K562 (cell line): ENCODE data around the gene GATB. TPM values are rescaled to one million over a fixed set of nuclear protein-coding genes. Genes with fewer than 3 reads are reported as not detected.

Source experiments
- ATAC-seq: fragments of 200-7000 bp; cut with Tn5 transposase; 3 replicates; pipeline ENCODE4 v1.9.1; 2020; ENCODE audit warnings: moderate library complexity
- BruUV-seq: library from RNA; stranded (reverse); fragments of 400-500 nt; replicated peaks from 2 replicates; lab custom pipeline; 2021; lab: Mats Ljungman, UMichigan
- CTCF ChIA-PET: fragments of 300-600 bp; formaldehyde crosslinking; extraction: SDS; loops from one replicate; lab custom pipeline; 2021; ENCODE audit warnings: low intra/inter-chr PET ratio; lab: Yijun Ruan, JAX
- POLR2A ChIA-PET: fragments of 300-600, 350-650 bp; sonication (Branson Sonifier 250); formaldehyde crosslinking; extraction: SDS; loops from one replicate; lab custom pipeline; 2021; ENCODE audit warnings: antibody characterized with exemption, inconsistent platforms; lab: Yijun Ruan, JAX
- DNase-seq, 4 experiments: peaks; one replicate each; pipeline versions ENCODE4 v3.0.0 to v3.0.0-alpha.2; 2011 to 2018; ENCODE audit warnings: low spot score in 3 of 4, mixed read lengths in 3 of 4; ENCODE audit errors: extremely low read depth in 1 of 4
- FAIRE-seq: peaks from 2 replicates; lab custom pipeline; 2011; peaks lifted over from hg19 to GRCh38; lab: Jason Lieb, UNC
- H2AFZ ChIP-seq: 2 replicates; pipeline ENCODE4 v1.6.0; 2011; ENCODE audit warnings: low read depth, low read length, control low read depth, inconsistent platforms
- H3K27ac ChIP-seq: fragments of 200-600 bp; 3 replicates; pipeline ENCODE4 v1.8.0; 2011; ENCODE audit warnings: low read depth, mild to moderate bottlenecking, control low read depth, inconsistent platforms, low read length, moderate library complexity, mixed read lengths; ENCODE audit errors: extremely low read depth
- H3K27me3 ChIP-seq, 2 experiments: fragments of 300-600 bp in 1 of 2; 2 replicates in 1 of 2; 3 replicates in 1 of 2; pipeline versions ENCODE4 v1.6.0 to v1.8.0; 2011; ENCODE audit warnings: inconsistent platforms in 2 of 2, low read length in 2 of 2, mild to moderate bottlenecking in 1 of 2, mixed read lengths in 1 of 2, moderate library complexity in 1 of 2; ENCODE audit not compliant: control insufficient read depth in 2 of 2, insufficient read depth in 2 of 2
- H3K36me3 ChIP-seq: fragments of 300-600 bp; 3 replicates; pipeline ENCODE4 v1.8.0; 2011; ENCODE audit warnings: mild to moderate bottlenecking, low read length, inconsistent platforms; ENCODE audit not compliant: control insufficient read depth, insufficient read depth
- H3K4me1 ChIP-seq, 2 experiments: fragments of 200-600 bp in 1 of 2; replicated peaks in 1 of 2; 2 replicates in 1 of 2; 3 replicates in 1 of 2; pipeline versions ENCODE4 v1.5.1 to v1.8.0; 2011; ENCODE audit warnings: inconsistent platforms in 2 of 2, low read length in 2 of 2, mild to moderate bottlenecking in 1 of 2, mixed read lengths in 1 of 2, moderate library complexity in 1 of 2; ENCODE audit not compliant: control insufficient read depth in 2 of 2, insufficient read depth in 2 of 2
- H3K4me2 ChIP-seq: 2 replicates; pipeline ENCODE4 v1.6.1; 2011; ENCODE audit warnings: low read length, control low read depth, inconsistent platforms, mixed read lengths; ENCODE audit not compliant: insufficient read depth
- H3K4me3 ChIP-seq: fragments of 200-600 bp; sonication (generic), shearing (Covaris generic); 2 replicates; pipeline ENCODE4 v1.5.1; 2016; ENCODE audit warnings: control low read depth, inconsistent platforms
- H3K79me2 ChIP-seq: fragments of 200-600 bp; 3 replicates; pipeline ENCODE4 v1.8.0; 2011; ENCODE audit warnings: low read length, inconsistent platforms; ENCODE audit not compliant: control insufficient read depth, insufficient read depth
- H3K9ac ChIP-seq, 2 experiments: 2 replicates each; pipeline versions ENCODE4 v1.6.0 to v1.6.1; 2011; ENCODE audit warnings: low read depth in 2 of 2, low read length in 2 of 2, control low read depth in 1 of 2, inconsistent platforms in 1 of 2, mild to moderate bottlenecking in 1 of 2, mixed read lengths in 1 of 2; ENCODE audit not compliant: insufficient read depth in 1 of 2
- H3K9me1 ChIP-seq: one replicate; pipeline ENCODE4 v1.6.0; 2011; ENCODE audit warnings: inconsistent platforms, mild to moderate bottlenecking, low read length, moderate library complexity; ENCODE audit not compliant: control insufficient read depth, insufficient read depth
- H3K9me3 ChIP-seq: replicated peaks from 2 replicates; pipeline ENCODE4 v1.5.1; 2011; ENCODE audit warnings: low read depth, low read length, inconsistent platforms; ENCODE audit not compliant: control insufficient read depth, insufficient read depth
- H4K20me1 ChIP-seq: replicated peaks from 2 replicates; pipeline ENCODE4 v1.6.1; 2011; ENCODE audit warnings: low read length, inconsistent platforms, mixed read lengths; ENCODE audit not compliant: control insufficient read depth, insufficient read depth
- ARHGAP35 ChIP-seq: fragments of 450-650 bp; IDR thresholded peaks from 2 replicates; pipeline ENCODE4 v1.6.1; 2018; ENCODE audit not compliant: partially characterized antibody
- BRF1 ChIP-seq: IDR thresholded peaks from 3 replicates; pipeline ENCODE4 v1.6.1; 2011; ENCODE audit warnings: borderline replicate concordance, mild to moderate bottlenecking; ENCODE audit not compliant: insufficient read length; ENCODE audit errors: extremely low read depth
- CC2D1A ChIP-seq: fragments of 450-650 bp; IDR thresholded peaks from 2 replicates; pipeline ENCODE4 v1.6.1; 2017; ENCODE audit warnings: mild to moderate bottlenecking
- DPF2 ChIP-seq: fragments of 450-650 bp; IDR thresholded peaks from 2 replicates; pipeline ENCODE4 v1.6.1; 2016
- EP300 ChIP-seq: IDR thresholded peaks from 2 replicates; pipeline ENCODE4 v1.6.1; 2012; ENCODE audit warnings: low read length, improper control_type of control experiment
- GATAD2A ChIP-seq: fragments of 450-650 bp; IDR thresholded peaks from 2 replicates; pipeline ENCODE4 v1.6.1; 2017
- MBD2 ChIP-seq: sonication (generic); IDR thresholded peaks from 2 replicates; pipeline ENCODE4 v1.6.1; 2016; ENCODE audit warnings: low read depth, borderline replicate concordance
- MYBL2 ChIP-seq, 2 experiments: fragments of 450-650 bp in 1 of 2; sonication (generic) in 1 of 2; formaldehyde crosslinking in 1 of 2; IDR thresholded peaks; 2 replicates each; pipeline versions ENCODE4 v1.6.1 to v1.8.1; 2017 to 2022; ENCODE audit warnings: borderline replicate concordance in 1 of 2, inconsistent platforms in 1 of 2, low read depth in 1 of 2, mild to moderate bottlenecking in 1 of 2, missing genetic modification reagents in 1 of 2, moderate library complexity in 1 of 2
- POLR2A ChIP-seq: fragments of 450-650 bp; conservative IDR thresholded peaks from 2 replicates; pipeline ENCODE4 v1.6.1; 2016
- PTTG1 ChIP-seq: fragments of 450-650 bp; IDR thresholded peaks from 2 replicates; pipeline ENCODE4 v1.6.1; 2016; ENCODE audit warnings: low read depth, mild to moderate bottlenecking, missing genetic modification characterization, missing compliant biosample characterization
- RAD51 ChIP-seq: fragments of 450-650 bp; IDR thresholded peaks from 2 replicates; pipeline ENCODE4 v1.7.1; 2016; ENCODE audit warnings: low read depth, mild to moderate bottlenecking, borderline replicate concordance
- ZBTB17 ChIP-seq: fragments of 450-650 bp; formaldehyde crosslinking; IDR thresholded peaks from 2 replicates; pipeline ENCODE4 v1.4.0; 2020; ENCODE audit warnings: mild to moderate bottlenecking
- ZFP36 ChIP-seq: fragments of 150-350 bp; IDR thresholded peaks from 2 replicates; pipeline ENCODE4 v1.6.1; 2018; ENCODE audit warnings: low read length, low read depth; ENCODE audit not compliant: partially characterized antibody
- ZNF175 ChIP-seq: fragments of 200-800 bp; sonication (Bioruptor generic); IDR thresholded peaks from 2 replicates; pipeline ENCODE4 v1.6.1; 2016; ENCODE audit warnings: low read depth, mild to moderate bottlenecking, missing genetic modification characterization, missing compliant biosample characterization
- WGBS: fragments of 100-300 bp; shearing (Covaris generic); methylation state at CpG from one replicate; pipeline ENCODE4 v1.1.6; 2016; ENCODE audit warnings: low coverage, mixed read lengths; ENCODE audit not compliant: insufficient coverage; ENCODE audit errors: missing lambda C conversion rate; 5-methylcytosine and 5-hydroxymethylcytosine counted together
- in situ Hi-C: fragments of 300-500 bp; cut with MboI; formaldehyde crosslinking; loops from 4 replicates; pipeline ENCODE4 v1.15.0; 2018; ENCODE audit warnings: inconsistent platforms, mixed read lengths
- intact Hi-C: fragments of 100-400 bp; cut with micrococcal nuclease; formaldehyde crosslinking; loops from 2 replicates; pipeline ENCODE4 v1.14.2; 2022
- polyA plus RNA-seq, 8 experiments: library from polyadenylated mRNA; depleted of rRNA in 4 of 8; stranded (reverse) in 5 of 8; unstranded in 3 of 8; fragments of >200 nt; fragmentation: Nextera tagmentation in 2 of 8; fragmentation: Illumina TruSeq in 1 of 8; extraction: Ambion mirVana in 2 of 8; extraction: Trizol in 1 of 8; gene quantifications; 2 replicates each; pipeline versions ENCODE4 v1.2.1 to v1.2.3, GENCODE V29; 2011 to 2014; ENCODE audit warnings: inconsistent platforms in 1 of 8, missing spikeins in 1 of 8
- total RNA-seq, 7 experiments: library from RNA; depleted of rRNA in 6 of 7; stranded (reverse); fragments of >200 nt in 6 of 7; fragmentation: Illumina TruSeq in 2 of 7; extraction: Trizol in 2 of 7; gene quantifications; 2 replicates each; pipeline versions ENCODE4 v1.2.1 to v1.2.3, GENCODE V29; 2011 to 2021; ENCODE audit warnings: low replicate concordance in 1 of 7
- TF ChIP-seq, protein P1 (sequence below): fragments of 250-450 bp; sonication (Bioruptor Pico); IDR thresholded peaks from 2 replicates; pipeline ENCODE4 v1.8.0; 2022; ENCODE audit warnings: inconsistent platforms, mild to moderate bottlenecking, moderate library complexity, borderline replicate concordance
- TF ChIP-seq, protein P2 (sequence below): sonication (generic); formaldehyde crosslinking; IDR thresholded peaks from 2 replicates; pipeline ENCODE4 v1.8.1; 2023; ENCODE audit warnings: missing genetic modification reagents, mild to moderate bottlenecking, borderline replicate concordance
- TF ChIP-seq, protein P3 (sequence below): sonication (generic); formaldehyde crosslinking; IDR thresholded peaks from 2 replicates; pipeline ENCODE4 v1.5.0; 2020; ENCODE audit warnings: missing genetic modification reagents

The GATB gene
- total and polyA plus RNA-seq, 9 of the 15 experiments (the other 6 are each of a cell fraction or from before 2014, with no cell fraction given) = 15.3 to 31.8 (median 26.2) TPM

DNA sequence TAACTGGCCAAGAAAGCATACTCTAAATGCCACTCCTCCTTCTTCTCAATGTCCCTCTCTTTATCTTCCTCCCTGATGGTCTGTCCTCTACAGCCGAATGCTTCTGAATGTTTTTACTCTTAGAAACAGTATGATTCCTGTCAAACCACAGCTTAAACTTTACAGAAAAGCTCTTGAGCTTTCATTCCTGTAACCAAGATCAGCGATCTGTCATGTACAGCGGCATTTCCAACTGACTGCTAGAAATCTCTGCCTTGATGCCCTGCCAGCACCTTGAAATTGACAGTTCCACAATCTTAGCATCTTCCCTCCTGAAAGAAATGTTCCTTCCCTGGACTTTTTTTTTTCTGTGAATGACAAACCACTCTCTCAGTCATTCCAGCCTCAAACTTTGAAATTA is 11.5 kb upstream of the GATB start (continued):
- TF ChIP-seq MBD2 (no peak), ARHGAP35 (no peak), ZFP36 (no peak), EP300 (no peak)
- TF ChIP-seq, protein P1, sequence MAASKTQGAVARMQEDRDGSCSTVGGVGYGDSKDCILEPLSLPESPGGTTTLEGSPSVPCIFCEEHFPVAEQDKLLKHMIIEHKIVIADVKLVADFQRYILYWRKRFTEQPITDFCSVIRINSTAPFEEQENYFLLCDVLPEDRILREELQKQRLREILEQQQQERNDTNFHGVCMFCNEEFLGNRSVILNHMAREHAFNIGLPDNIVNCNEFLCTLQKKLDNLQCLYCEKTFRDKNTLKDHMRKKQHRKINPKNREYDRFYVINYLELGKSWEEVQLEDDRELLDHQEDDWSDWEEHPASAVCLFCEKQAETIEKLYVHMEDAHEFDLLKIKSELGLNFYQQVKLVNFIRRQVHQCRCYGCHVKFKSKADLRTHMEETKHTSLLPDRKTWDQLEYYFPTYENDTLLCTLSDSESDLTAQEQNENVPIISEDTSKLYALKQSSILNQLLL (CRISPR knock-in tag) = no peak

DNA sequence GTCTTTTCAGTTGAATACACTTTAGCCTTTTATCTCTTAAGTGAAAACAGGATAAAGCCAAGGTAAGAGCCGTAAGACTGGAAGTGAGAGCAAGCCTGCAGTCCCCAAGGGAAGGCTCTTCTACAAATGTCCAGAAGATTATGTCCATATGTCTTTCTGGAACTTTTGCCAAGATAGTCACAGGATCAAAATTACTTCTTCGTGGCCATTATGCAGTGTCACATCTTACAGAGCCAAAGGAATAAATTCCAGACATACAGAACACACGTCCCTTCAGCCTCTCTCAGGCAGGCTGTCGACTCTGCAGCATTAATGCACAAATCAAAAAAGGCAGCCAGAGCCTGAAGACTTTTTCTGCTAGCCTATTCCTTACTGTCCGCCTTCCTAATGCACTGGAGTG is 10.9 kb upstream of the GATB start:
- no peak overlapping the region for H3K4me3 ChIP-seq
- no peaks in the 10 kb centered on the region for H3K36me3 ChIP-seq
- H3K9me1 ChIP-seq = no peaks in the 10 kb centered on the region
- BruUV-seq = no TSS peak
- no peaks in the 10 kb centered on the region for H4K20me1 ChIP-seq
- no peak overlapping the region for H3K4me2 ChIP-seq
- no peaks in the 10 kb centered on the region for H3K9me3 ChIP-seq
- no peak for ATAC-seq
- CTCF ChIA-PET = no interaction called here
- TF ChIP-seq CC2D1A (no peak), DPF2 (no peak), MYBL2 (IDR thresholded peaks at IDR 0.05; ENCODE audit: low read depth) (no peak), MYBL2 (CRISPR knock-in tag; IDR thresholded peaks at IDR 0.05; ENCODE audit: borderline replicate concordance) (no peak), RAD51 (no peak), GATAD2A (no peak), POLR2A (no peak), BRF1 (no peak), ZBTB17 (CRISPR knock-in tag) (no peak), PTTG1 (tag) (no peak), ZNF175 (CRISPR knock-in tag) (no peak)
- TF ChIP-seq, protein P2, sequence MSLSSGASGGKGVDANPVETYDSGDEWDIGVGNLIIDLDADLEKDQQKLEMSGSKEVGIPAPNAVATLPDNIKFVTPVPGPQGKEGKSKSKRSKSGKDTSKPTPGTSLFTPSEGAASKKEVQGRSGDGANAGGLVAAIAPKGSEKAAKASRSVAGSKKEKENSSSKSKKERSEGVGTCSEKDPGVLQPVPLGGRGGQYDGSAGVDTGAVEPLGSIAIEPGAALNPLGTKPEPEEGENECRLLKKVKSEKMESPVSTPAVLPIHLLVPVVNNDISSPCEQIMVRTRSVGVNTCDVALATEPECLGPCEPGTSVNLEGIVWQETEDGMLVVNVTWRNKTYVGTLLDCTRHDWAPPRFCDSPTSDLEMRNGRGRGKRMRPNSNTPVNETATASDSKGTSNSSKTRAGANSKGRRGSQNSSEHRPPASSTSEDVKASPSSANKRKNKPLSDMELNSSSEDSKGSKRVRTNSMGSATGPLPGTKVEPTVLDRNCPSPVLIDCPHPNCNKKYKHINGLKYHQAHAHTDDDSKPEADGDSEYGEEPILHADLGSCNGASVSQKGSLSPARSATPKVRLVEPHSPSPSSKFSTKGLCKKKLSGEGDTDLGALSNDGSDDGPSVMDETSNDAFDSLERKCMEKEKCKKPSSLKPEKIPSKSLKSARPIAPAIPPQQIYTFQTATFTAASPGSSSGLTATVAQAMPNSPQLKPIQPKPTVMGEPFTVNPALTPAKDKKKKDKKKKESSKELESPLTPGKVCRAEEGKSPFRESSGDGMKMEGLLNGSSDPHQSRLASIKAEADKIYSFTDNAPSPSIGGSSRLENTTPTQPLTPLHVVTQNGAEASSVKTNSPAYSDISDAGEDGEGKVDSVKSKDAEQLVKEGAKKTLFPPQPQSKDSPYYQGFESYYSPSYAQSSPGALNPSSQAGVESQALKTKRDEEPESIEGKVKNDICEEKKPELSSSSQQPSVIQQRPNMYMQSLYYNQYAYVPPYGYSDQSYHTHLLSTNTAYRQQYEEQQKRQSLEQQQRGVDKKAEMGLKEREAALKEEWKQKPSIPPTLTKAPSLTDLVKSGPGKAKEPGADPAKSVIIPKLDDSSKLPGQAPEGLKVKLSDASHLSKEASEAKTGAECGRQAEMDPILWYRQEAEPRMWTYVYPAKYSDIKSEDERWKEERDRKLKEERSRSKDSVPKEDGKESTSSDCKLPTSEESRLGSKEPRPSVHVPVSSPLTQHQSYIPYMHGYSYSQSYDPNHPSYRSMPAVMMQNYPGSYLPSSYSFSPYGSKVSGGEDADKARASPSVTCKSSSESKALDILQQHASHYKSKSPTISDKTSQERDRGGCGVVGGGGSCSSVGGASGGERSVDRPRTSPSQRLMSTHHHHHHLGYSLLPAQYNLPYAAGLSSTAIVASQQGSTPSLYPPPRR (CRISPR knock-in tag) = no peak
- TF ChIP-seq, protein P3, sequence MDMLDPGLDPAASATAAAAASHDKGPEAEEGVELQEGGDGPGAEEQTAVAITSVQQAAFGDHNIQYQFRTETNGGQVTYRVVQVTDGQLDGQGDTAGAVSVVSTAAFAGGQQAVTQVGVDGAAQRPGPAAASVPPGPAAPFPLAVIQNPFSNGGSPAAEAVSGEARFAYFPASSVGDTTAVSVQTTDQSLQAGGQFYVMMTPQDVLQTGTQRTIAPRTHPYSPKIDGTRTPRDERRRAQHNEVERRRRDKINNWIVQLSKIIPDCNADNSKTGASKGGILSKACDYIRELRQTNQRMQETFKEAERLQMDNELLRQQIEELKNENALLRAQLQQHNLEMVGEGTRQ = no peak
- TF ChIP-seq, all 486 proteins: peak for 0
- intact Hi-C loops = no loop called here
- WGBS = 1% methylated on average over 5 of the region's 5 CpGs
- FAIRE-seq (no peak), DNase-seq (no peak)
- H2AFZ ChIP-seq = no peak overlapping the region
- H3K27ac ChIP-seq = no peak overlapping the region
- H3K9ac ChIP-seq = no peak overlapping the region
- no peaks in the 10 kb centered on the region; a peak in 1 of 5 replicates for H3K27me3 ChIP-seq
- in situ Hi-C loops = no loop called here
- H3K4me1 ChIP-seq = no peaks in the 10 kb centered on the region
- POLR2A ChIA-PET = no interaction called here
- H3K79me2 ChIP-seq = no peaks in the 10 kb centered on the region
